Stimulated activated CD8-positive, alpha-beta memory T cell treated with anti-CD3 and anti-CD28 coated beads, Interleukin-15, amount 100 ng/mL, for 24 hours (primary cell): ENCODE data around the gene DFFA.
A peak's percentile ranks its signal among the peaks of the same experiment; 100 is the strongest.
"Not testable (repeated sequence)": the region's sequence is repeated elsewhere in the genome, so short reads cannot be mapped to it uniquely, and the experiment has no call there.

Experiments
- DNase-seq: peaks from one replicate; pipeline ENCODE4 v3.0.0-alpha.2; 2020; ENCODE audit warnings: low read depth

Gene DFFA

GRCh38 chr1:10472220-10473144, at the start of gene DFFA:
DFFA (minus strand) TSS chr1:10472529; CDS start chr1:10472458, 71 bp downstream.
- peak; percentile 68 for DNase-seq

GRCh38 chr1:10521537-10522157, 49.3 kb upstream of the DFFA start:
- DNase-seq = no peak

- DNase-seq = no peak
These were observed 48.6 kb upstream of the DFFA start for GRCh38 chr1:10520952-10521351.

DNA sequence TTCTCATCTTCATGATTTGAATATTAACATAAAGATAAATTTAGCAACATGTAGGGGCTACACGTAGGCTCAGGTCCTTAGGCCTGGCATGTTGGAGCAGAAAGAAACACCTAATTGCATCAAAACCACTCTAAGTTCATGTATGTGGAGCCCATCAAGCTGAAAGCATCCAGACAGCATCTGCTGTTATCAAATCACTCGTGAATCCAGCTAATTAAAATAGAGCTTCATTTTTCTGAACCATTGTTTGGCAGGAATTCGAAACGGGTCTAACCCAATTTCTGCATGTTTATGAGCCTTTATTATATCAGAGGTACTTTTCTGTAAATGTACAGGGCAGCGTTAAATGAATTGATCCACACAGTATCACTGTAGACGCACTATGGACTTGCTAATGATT, 48.2 kb upstream of the DFFA start:
- no peak for DNase-seq

- no peak for DNase-seq
These were observed 46.7 kb upstream of the DFFA start for GRCh38 chr1:10519016-10519417.

GRCh38 chr1:10517677-10517982, 45.3 kb upstream of the DFFA start:
- no peak for DNase-seq

DNA sequence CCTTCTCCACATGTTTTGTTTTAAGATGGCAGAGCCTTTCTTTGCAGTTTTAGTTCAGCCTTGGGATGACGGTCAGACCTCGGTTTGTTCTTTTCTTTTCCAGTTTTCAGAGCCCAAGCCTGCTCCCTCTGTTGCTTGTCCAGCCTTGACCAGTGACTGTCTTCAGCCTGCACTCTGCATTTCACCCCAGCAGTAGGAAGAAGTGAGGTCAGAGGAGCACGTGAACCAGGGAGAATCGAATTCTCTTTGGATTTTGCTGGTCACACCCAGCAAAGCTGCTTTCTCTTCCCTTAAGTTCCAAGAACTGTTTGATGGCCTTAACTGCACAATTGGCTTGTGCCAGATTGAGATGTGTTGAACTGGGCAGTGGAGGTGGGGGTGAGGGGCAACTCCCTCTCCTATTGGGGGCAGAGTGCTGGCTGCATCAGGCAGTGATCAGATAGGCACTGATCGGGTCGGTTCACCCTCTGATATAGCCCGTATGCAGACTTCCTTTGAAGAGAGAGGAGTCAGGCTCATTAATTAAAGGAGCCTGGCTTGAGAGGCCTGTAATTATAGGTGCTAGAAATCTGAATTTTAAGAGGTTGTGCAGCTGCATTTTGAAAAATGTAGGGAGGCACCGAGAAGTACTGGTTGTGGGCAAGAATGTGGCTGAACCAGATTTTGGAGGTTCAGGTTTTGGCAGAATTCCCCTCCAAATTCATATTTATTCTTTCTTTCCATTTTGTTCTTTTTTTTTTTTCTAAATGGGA, 44.8 kb upstream of the DFFA start:
- DNase-seq = no peak

DNA sequence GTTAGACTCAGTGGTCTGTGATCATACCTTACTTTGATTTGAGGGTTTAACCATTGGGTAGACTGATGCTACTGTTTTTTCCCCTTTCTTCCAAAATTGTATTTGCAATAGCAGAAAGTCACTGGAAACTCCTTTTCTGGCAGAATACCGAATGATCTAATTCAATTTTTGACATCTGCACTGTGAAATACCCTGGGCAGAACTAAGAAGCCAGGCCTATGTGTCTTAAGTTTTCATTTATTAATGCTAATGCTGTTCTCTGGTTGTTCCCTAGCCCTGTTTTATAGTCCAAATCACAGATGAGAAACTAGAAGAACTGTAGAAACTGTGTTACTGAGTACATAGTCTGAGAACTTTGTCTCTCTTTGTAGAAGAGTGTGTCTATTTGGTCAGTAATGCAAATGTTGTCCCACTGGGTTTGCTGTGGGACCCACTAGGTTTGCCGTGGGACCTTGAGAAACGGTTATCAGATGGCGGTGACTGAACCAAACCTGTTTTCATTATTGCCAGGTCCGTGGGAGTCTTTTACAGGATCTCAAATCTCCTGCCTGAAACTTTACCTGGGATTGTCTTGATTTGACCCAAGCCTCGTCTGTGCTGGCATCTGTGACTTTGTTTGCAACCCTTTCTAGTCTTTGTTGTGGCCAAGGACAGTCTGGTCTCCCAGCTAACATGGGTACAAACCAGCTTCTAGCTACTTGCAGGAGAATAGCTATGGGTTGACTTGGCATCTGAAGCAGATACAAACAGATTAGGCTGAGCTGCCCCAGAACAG, 43.8 kb upstream of the DFFA start:
- no peak for DNase-seq

DNA sequence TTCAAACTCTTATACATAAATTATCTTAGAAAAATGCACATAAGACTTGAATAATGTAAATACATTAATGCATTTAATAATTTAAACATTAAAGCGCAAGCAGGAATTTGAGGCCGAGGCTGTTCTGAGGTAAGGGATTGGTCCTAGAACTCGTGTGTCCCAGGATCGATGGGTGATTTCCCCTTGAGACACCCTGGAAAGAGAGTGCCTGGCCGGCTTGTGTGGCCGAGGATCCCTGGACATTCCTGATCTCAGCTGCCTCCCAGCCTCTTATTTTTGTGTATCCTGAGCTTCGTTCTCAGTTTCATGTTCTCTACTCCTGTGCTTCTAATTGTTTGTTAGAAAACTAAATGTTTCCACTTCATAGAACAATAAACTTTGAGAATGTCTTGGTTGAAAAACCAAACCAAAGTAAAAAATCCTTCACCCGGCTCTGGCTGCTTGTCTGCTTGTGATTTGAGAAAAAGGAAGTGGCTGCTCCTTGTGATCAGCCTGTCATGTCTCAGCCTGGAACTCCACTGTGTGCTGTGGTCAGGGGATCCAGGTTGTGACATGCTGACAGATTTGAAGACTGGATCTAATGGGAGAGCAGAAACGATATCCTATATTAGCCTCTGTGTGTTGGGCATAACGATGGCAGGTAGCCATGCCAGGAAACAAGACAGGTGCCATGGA, 43.1 kb upstream of the DFFA start:
- DNase-seq = no peak

GRCh38 chr1:10514490-10515235, 42.3 kb upstream of the DFFA start:
- no peak for DNase-seq

DNA sequence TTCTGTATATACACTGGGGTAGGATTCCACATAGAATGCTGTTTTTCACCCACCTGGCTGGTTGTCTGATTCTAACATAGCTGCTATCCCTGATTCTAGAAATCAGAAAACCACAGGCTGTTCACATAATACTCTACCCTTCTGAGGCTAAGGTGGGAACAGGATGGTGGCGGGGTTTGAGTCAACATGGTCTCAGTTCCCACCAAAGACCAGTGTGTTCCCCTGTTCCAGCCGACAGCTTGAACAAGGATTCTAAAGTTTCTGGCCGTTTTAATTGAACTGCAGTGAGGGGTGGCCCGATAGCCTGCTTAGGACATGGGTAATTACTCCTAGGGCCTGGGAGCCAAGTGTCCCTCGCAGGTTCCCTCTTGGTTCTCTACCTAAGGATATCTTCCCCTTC, 40.9 kb upstream of the DFFA start:
- no peak for DNase-seq

- no peak for DNase-seq
These were observed 39.2 kb upstream of the DFFA start for GRCh38 chr1:10511494-10511885.

GRCh38 chr1:10510520-10511493, 38.5 kb upstream of the DFFA start:
- peak; percentile 33 for DNase-seq

- no peak for DNase-seq
These were observed 37.6 kb upstream of the DFFA start for GRCh38 chr1:10509809-10510509.

DNA sequence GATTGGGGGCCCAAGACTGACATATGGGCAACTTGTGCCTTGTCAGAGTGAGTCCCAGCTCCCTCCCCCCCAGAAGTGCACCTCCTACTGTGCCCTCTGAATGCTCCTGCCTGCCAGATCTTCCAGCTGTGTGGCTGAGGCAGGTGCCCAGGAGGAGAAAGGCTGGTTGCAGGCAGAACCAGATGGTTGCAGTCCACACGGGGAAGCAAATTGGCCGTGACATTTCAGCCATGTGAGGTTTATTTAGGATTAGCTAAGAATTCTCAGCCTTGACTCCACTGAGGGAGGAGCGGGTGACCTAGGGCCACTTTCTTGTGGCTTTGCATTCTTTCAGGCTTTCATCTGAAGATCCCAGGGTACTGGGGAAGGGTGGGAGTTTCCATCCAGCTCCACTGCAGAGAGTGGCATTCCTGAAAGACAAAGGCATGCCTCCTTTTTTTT, 36.2 kb upstream of the DFFA start:
- no peak for DNase-seq

DNA sequence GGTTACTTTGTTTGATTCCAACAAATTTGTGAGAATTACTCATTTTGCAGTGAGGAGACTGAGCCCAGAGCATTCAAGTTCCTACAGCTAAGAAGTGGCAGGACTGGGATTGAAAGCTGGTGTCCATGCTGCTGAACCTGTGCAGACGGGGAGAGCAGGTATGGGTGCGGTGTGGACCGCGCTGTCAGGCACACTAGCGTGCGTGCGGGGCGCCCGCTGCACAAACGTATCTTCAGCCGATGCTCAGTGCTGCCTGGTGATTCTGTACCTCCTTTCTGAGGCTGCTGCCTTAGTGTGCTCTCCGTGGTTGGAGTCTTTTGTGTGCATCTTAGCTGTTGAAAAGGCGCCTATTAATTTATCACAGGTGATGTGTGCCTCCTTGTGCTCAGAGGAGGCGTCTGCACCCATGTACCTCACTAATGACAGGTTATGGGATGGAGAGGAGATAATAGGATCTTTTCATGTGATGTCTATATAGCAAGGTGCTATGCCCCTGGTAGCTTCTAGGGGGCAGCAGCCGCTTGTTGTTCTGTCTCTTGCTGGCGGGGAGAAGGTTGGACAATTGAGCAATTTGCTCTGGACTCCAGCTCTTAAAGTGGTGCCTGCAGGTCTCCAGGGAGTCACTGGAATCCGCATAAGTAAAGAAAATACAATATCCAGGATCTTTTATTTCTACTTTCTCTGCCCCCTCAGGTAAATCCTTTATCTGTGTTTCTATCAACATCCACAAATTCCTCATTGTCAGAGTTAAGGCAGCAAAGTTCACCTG, 35.0 kb upstream of the DFFA start:
- no peak for DNase-seq

- no peak for DNase-seq
These were observed 34.3 kb upstream of the DFFA start for GRCh38 chr1:10506677-10507047.

DNA sequence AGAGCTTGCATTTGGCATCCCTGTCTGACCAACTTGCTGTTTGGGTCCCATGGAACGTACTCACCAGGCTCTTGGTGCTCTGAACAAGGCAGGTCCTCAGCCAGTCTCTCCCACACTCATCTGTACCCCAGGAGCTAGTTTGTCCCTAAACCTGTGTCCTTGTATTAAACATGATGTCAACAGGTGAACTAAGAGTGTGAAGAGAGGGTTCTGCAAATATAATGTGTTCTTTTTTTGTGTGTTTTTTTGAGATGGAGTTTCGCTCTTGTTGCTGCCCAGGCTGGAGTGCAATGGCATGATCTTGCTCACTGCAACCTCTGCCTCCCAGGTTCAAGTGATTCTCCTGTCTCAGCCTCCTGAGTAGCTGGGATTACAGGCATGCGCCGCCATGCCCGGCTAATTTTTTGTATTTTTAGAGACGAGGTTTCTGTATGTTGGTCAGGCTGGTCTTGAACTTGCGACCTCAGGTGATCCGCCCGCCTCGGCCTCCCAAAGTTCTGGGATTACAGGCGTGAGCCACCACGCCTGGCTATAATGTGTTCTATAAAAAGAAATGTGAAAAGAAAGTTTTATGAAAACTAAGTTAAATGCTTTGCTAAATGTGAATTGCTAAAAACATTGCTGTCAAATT, 33.8 kb upstream of the DFFA start:
- not testable (repeated sequence) for DNase-seq
